GM21515 (cell line): Measurements from ENCODE around the gene ZER1.
"Not testable (repeated sequence)": the region's sequence is repeated elsewhere in the genome, so short reads cannot be mapped to it uniquely, and the experiment has no call there.

ENCODE experiments used
- ATAC-seq: cut with Tn5 transposase; IDR thresholded peaks from one replicate; pipeline ENCODE4 v1.9.1; 2021; ENCODE audit not compliant: unreplicated experiment

Gene ZER1

DNA sequence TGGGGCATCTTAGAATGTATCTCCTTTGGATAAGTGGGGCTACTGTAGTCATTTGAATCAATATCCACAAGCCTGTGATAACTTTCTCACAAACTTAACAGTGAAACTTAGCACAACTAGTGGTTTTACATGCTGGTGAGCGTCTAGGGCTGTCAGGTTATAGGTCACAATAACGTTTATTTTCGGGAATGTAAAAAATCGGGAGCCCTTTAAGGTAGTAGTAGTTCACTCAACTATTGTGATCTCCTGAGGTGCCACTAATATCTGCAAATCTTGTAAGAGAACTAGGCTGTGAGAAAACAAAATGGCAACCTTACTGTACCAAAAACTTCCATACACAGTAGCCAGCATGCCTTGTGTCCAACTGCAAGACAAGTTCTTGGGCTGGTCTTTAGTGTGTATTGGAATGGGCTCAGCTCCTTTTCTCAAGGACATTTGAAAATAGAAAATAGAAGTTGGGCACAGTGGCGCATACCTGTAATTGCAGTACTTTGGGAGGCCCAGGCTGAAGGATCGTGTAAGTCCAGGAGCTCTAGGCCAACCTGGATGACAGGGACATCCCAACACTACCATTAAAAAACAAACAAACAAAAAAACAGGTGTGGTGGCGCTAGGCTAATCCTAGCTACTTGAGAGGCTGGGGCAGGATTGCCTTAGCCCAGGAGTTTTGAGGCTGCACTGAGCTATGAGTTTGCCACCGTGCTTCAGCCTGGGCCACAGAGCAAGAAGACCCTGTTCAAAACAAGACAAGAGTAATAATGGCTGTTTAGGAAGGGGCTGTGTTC, 74.6 kb downstream of the ZER1 start:
- ATAC-seq, result no peak

DNA sequence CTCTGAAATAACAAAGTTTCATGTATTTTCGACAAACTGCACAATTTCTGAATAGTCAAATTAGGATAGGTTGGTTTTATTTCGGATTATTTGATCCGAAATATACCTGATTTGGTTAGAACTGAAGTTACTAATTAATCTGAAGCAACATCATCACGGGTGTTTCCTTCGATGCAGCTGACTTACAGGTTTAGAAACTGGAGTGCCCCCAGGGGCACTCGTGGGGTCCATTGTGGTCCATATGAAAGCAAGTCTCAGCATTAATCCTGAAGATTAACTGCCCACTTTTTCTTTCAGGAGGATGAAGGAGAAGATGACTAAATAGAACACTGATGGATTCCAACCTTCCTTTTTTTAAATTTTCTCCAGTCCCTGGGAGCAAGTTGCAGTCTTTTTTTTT, 77.4 kb downstream of the ZER1 start:
- no peak for ATAC-seq

DNA sequence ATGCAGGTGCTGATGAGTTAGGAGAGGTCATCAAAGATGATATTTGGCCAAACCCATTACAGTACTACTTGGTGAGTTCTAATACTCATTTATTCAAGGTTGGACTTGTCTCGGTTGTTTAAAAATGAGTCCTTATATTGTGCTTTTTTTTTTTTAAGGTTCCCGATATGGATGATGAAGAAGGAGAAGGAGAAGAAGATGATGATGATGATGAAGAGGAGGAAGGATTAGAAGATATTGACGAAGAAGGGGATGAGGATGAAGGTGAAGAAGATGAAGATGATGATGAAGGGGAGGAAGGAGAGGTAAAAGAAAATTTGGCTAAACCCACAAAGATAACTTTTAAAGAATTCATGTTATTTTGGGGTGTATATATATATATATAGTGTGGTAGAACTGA, 78.0 kb downstream of the ZER1 start:
- not testable (repeated sequence) for ATAC-seq

DNA sequence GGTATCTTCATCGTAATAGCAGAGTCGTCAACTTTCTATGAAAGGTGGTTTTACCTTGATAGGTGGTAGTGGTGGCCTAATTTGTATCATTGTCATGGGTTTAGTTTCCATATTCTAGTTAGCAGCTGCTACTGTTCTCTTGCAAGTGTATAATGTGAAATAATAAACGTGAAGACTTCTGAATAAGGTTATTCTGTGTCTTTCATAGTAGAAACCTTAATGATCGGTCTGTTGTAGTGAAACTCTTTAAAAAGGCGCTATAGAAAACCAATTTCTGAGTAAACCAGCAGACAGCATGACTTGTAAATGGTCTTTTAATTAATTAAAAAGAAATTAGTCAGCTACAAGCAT, 81.1 kb downstream of the ZER1 start:
- no peak for ATAC-seq

DNA sequence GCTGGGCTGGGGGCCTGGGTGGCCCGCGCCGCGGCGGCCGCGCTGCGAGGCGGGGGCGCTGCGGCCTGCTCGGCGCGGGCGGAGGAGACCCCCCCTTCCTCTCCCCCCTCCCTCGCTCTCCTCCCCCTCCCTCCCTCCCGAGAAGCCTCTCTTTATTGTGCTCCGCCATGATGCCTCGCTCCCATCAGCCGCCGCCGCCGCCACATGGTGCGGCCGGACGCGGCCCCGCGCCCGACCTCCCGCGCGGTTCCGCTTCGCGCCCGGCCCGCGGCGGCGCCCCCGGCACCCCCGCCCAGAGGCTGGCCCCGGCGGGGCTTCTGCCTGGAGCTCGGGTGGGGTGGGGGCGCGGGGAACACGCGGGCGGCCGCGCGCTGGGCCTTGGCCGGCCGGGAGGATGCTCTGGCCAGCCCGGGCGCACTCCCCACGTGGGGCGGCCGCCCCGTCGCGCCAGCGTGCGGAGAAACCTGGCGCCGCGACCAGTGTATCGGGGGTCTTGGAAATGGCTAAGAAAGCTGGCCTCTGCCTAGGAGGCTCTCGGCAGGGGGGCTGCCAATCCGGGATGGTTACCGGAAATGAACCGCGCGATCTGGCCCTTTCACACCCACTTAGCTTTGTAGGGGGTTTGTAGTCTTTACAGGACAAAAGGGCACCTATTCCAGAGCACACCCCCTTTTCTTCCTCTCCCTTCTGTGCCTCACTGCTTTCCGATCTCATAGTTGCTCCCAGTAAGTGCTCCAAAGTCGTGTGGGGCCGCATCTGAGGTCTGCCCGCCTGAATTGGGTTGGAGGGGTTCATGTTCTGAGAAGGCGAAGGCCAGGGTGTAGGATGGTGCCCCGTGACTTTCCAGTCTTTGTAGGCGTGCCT, 81.7 kb downstream of the ZER1 start:
- ATAC-seq, result no peak

DNA sequence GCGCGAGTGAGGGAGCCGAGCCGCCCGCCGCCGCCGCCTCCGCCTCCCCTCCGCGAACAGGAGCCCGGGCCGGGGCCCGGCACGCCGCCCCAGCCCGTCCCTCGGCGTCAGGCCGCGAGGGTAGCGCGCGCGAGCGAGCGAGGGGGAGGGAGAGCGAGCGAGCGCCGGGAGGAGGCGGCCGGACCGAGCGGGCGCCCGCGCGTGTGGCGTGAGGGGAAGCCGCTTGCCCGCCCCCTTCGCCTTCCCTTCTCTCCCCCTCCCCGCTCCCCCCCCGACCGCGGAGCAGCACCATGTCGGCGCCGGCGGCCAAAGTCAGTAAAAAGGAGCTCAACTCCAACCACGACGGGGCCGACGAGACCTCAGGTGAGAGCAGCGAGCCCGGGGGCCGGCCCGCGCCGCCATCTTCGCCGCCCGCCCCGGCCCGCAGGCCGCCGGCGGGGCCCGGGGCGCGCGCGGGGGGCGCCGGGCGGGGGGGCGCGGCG, 82.4 kb downstream of the ZER1 start:
- peak; percentile 4 for ATAC-seq

DNA sequence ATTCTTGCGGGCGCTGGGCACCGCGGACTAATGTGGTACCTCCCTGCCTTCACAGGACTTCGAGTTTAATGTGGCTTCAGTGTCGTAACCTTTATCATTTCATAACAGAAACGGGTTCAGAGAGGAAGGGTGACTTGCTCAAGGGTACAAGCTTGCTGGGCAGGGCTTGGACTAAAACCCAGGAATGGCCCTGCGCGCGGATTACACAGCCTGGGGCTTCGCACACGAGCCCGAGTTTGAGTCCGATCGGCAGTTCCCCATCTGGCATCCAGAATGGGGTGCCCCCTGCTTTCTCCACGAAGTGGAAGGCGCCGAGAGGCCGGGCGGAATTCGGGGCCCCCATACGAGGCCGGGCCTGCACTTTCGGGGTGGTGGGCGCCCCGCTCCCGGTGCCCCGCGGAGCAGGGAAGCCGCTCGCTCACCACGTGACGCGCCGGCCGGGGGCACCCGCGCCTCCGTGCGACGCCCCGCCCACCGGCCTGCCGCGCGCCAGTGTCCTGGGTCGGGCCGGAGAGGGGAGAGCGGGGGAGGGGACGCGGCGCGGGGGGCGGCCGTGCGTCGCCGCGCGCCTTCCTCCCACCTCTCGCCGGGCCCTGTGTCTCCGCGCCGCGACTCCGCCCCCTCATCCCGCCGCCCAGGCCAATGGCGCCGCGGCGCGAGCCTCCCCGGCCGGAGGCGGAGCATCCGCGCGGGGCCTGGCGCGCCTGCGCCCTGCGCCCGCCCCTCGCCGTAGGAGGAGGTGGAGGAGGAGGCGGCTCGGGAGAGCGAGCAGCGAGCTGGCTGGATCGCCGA, 83.0 kb downstream of the ZER1 start, which contains the start of gene SET:
Gene SET, plus strand, starts transcription at position 722 of the 792 bp plus-strand sequence. CDS start 361 bp downstream, outside the sequence.
- ATAC-seq, result peak; percentile 65

DNA sequence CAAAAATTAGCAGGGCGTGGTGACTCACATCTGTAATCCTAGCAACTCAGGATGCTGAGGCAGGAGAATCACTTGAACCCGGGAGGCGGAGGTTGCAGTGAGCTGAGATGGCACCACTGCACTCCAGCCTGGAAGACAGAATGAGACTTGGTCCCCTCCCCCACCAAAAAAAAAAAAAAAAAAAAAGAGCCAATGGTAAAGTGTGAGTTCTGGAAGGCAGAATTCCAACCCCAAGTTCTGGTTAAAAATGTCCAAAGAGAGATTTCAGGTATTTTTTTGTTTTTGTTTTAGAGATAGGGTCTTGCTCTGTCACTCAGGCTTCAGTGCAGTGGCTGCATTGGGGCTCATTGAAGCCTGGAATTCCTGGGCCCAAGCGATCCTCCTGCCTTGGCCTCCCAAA, 84.3 kb downstream of the ZER1 start:
- no peak for ATAC-seq

DNA sequence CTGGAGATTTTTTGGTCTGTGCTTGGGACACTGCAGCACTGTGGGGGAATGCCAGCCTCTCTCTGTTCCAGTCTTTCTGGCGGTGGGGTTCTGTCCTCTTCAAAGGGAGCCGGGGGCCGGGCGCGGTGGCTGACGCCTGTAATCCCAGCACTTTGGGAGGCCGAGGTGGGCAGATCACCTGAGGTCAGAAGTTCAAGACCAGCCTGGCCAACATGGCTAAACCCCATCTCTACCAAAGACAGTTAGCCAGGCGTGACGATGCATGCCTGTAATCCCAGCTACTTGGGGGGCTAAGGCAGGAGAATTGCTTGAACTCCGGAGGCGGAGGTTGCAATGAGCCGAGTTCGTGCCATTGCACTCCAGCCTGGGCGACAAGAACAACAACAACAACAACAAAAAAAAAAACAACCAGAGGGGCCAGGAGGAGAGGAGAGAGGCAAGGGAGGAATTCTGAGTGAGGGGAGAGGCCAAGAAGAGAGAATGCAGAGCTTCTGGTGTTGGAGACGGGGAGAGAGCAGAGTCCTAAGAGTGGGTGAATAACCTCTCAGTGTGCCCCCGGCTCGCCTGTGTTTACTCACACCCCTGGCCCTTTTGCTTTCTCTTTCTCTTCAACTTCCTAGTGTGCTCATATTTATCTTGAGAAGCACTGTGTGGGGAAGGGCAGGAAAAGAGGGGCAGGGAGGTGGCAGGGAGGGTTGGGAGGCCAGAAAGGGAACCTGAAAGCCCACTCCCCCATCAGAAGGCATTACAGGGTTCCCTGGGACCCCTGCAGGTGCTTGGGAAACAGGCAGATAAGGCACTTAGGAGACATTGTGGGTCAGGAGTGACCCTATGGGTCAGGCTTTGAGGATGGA, 85.9 kb downstream of the ZER1 start:
- ATAC-seq, result no peak

DNA sequence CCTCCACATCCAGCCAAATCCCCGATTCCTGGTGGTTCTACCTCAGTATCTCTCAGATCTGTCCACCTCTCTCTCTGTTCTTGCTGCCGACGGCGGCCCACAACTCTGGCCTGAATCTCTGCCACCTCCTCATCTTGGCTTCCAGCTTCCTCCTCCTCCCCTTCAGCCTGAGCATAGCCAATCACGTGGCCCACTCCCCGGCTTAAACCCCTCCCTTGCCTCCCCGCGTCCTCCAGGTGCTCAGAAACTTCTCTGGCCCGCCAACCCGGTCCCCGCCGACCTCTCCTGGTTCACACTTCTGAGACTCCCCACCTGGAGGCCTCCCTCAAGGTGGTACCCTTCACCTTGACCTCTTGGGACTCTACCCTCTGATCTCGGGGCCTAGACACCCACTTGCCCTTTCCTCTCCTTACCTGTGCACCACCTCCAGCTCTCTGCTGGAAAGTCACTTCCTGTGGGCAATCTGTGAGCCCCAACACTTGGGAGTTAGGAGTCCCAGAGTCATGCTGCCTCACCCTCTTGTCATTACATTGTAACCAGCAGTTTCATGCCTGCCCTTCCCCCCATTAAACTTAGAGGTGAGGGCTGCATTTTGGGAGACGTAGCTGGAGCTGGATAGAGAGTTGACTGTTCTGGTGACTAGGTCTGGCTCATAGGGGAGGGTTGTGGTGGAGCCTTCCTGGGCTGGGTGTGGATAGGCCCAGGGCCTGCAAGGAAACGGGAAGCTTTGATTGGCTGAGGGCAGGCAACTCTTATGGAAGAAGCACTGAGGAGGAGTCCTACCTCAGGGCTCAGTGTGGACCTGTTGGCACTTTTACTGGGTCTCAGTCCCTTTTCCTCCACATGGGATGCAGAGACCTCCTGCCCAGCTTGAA, 87.2 kb downstream of the ZER1 start:
- ATAC-seq, result peak; percentile 32

DNA sequence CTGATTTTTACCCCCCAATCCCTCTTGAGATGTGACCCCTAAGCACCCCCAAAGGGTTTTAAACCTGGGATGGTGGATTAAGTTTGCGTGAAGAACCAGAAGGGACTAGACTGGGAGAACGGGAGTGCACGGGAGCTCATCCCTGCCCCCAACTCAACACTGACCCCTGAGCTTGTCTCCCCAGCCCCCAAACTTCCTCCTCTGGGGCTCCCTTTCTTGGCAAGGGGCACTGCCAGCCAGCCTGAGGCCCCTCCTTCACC, 87.7 kb downstream of the ZER1 start:
- no peak for ATAC-seq

DNA sequence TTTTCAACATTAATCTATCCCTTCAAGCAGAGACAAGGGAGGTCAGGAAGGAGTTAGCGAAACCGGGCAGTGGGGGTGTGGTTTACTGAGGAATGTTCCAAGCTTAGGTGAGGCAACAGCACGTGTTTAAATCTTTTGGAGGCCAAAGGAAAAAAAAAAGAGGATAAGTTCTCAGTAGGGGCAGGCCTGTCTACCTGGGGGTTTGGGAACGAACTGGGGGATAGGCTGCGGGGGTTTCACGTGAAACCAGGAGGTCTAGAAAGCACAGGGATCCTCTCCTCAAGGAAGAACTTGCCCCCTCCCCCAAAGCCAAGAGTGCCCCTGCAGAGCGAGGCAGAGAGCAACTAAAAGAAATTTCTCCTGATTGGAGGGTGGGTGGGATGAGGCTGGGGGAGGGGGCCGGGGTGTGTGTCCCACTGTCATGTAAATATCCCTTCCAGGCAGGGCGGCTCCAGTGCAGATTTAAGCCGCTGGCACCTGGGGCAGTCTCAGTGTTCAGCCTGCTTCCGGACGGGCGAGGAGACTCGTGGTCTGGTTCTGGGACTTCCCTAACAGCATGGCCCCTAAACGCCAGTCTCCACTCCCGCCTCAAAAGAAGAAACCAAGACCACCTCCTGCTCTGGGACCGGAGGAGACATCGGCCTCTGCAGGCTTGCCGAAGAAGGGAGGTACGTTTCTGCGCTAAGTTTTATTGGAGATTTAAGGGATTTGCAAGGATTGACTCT, 88.2 kb downstream of the ZER1 start:
- no peak for ATAC-seq
